Activated naive CD8-positive, alpha-beta T cell treated with anti-CD3 and anti-CD28 coated beads, Interleukin-2, amount 50 U/mL, for 24 hours (primary cell): Measurements from ENCODE around the gene ZNF469.
"Not testable (repeated sequence)": the region's sequence is repeated elsewhere in the genome, so short reads cannot be mapped to it uniquely, and the experiment has no call there.

ENCODE experiments used
- ATAC-seq: fragments of 150-1000 bp; cut with Tn5 transposase; one replicate; pipeline ENCODE4 v1.10.0; 2021
- DNase-seq: peaks from one replicate; pipeline ENCODE4 v3.0.0; 2021
- H3K27ac Mint-ChIP-seq: one replicate; pipeline ENCODE4 v1.8.0; 2021; ENCODE audit warnings: mild to moderate bottlenecking, mixed read lengths
- H3K27me3 Mint-ChIP-seq: one replicate; pipeline ENCODE4 v1.8.0; 2021; ENCODE audit warnings: mixed read lengths
- H3K36me3 Mint-ChIP-seq: one replicate; pipeline ENCODE4 v1.8.0; 2021; ENCODE audit warnings: low read depth, mixed read lengths
- H3K4me1 Mint-ChIP-seq: one replicate; pipeline ENCODE4 v1.8.0; 2021; ENCODE audit warnings: mixed read lengths
- H3K4me3 Mint-ChIP-seq: one replicate; pipeline ENCODE4 v1.8.0; 2021; ENCODE audit warnings: mild to moderate bottlenecking, moderate library complexity, mixed read lengths
- H3K9me3 Mint-ChIP-seq: one replicate; pipeline ENCODE4 v1.8.0; 2021; ENCODE audit warnings: mixed read lengths

ZNF469 gene

DNA sequence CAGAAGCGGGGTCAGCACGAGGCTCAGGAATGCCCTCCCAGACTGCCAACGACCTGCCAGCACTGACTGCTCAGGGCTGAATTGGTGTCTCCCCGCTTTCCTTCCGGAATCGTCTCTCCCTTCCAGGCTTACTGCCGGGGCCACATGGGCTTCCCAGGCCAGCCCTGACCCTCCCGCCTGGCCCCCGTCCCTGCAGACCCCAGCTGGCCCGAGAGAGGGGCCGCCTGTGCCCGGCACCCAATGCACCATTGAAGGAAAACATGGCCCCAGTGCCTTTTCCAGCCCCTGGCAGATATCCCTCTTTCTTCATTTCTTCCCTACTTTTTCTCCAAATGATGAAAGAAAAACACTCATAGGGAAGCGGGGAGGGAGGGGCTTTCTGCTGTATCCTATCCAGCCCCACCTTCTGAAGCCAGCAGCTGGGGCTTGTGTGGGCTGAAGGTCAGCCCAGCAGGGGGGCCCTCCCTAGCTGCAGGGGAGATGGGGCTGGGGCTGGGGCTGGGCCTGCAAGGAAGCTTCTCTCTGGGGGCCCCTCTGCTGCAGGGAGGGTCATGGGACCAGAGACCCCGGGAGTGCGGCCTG is 25.9 kb downstream of the ZNF469 start:
- ATAC-seq (no peak), DNase-seq (no peak)
- Mint-ChIP-seq H3K4me3 (no peak overlapping the region), H3K27ac (no peak overlapping the region), H3K4me1 (peaks cover 4% of the 10 kb centered on the region), H3K9me3 (no peaks in the 10 kb centered on the region), H3K36me3 (no peaks in the 10 kb centered on the region), H3K27me3 (no peaks in the 10 kb centered on the region)

DNA sequence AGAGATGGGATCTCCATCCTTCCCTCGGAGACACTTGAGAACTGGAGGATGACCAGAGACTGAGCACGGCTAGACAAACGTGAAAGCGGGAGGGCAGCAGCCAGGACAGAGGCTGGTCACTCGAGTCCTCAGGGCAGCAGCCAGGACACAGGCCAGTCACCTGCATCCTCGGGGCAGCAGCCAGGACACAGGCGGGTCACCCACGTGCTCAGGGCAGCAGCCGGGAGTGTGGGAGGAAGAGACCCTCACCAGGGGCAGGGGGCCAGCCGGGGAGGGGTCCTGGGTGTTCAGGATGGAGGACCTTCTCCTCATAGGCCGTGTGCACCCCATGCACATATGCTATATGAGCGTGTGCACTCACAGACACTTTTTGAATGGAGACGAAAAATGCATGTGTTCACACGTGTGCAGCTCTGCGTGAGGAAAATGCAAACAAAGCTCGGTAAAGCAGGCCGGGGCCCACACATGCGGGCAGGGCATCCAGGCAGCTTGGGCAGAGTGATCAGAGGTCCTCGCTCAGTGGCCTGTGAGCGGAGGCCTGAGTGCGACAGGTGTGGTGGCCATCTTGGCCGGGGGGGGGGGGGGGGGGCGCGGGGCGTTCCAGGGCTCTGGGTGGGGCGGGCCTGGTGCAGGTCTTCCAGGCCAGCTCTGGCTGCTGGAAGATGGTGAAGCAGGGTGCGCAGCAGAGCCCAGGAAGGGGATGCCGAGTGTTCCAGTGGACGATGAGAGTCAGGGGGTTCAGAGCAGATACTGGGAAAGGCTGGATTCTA is 26.7 kb downstream of the ZNF469 start:
- H3K4me1 Mint-ChIP-seq: peaks cover 4% of the 10 kb centered on the region
- H3K27ac Mint-ChIP-seq: no peak overlapping the region
- ATAC-seq (no peak), DNase-seq (no peak)
- H3K27me3 Mint-ChIP-seq: no peaks in the 10 kb centered on the region
- no peaks in the 10 kb centered on the region for H3K36me3 Mint-ChIP-seq
- no peaks in the 10 kb centered on the region for H3K9me3 Mint-ChIP-seq
- no peak overlapping the region for H3K4me3 Mint-ChIP-seq

DNA sequence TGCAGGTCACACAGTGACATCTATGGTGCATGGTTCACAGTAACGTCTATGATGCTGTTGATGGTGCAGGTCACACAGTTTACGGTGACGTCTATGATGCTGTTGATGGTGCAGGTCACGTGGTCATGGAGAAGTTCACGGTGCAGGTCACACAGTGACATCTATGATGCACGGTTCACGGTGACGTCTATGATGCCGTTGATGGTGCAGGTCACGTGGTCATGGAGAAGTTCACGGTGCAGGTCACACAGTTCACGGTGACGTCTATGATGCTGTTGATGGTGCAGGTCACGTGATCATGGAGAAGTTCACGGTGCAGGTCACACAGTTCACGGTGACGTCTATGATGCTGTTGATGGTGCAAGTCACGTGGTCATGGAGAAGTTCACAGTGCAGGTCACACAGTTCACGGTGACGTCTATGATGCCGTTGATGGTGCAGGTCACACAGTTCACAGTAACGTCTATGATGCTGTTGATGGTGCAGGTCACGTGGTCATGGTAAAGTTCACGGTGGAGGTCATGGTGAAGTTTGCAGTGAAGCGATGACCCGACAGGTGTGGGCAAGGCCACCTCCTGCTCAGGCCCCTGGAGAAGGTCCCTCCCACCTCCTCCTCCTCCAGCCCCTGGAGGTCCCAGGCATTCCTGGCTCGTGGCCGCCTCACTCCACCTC is 27.7 kb downstream of the ZNF469 start:
- not testable (repeated sequence) for H3K27me3 Mint-ChIP-seq, H3K36me3 Mint-ChIP-seq, H3K4me3 Mint-ChIP-seq, DNase-seq, H3K27ac Mint-ChIP-seq, H3K9me3 Mint-ChIP-seq, H3K4me1 Mint-ChIP-seq, ATAC-seq

DNA sequence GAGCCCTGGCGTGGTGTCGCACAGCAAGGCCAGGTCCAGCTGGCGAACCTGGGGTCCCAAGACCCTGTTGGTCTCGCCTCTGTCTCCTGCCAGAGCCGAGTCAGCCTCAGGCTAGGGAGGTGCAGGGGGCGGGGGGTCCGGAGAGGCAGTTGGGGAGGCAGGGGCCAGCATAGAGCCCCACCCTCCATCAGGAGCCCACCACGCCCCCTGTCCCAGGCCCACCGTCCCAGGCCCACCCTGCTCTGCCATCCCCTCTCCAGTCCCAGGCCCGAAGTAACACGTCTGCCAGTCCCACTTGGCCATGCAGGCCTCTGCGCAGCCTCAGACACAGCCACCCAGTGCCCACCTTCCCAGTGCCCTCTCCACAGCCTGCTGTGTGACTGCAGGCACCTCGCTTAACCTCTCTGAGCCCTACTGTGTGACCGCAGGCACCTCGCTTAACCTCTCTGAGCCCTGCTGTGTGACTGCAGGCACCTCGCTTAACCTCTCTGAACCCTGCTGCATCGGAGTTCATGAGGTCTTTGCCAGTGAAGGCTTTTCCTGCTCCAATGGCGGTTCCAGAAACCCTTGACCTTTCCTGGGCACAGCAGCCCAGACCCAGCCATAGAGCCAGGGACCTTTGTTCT is 29.3 kb downstream of the ZNF469 start:
- Mint-ChIP-seq H3K9me3 (no peaks in the 10 kb centered on the region), H3K27ac (no peak overlapping the region), H3K27me3 (no peaks in the 10 kb centered on the region), H3K4me3 (no peak overlapping the region), H3K4me1 (peaks cover 4% of the 10 kb centered on the region), H3K36me3 (no peaks in the 10 kb centered on the region)
- DNase-seq: no peak
- ATAC-seq: no peak

DNA sequence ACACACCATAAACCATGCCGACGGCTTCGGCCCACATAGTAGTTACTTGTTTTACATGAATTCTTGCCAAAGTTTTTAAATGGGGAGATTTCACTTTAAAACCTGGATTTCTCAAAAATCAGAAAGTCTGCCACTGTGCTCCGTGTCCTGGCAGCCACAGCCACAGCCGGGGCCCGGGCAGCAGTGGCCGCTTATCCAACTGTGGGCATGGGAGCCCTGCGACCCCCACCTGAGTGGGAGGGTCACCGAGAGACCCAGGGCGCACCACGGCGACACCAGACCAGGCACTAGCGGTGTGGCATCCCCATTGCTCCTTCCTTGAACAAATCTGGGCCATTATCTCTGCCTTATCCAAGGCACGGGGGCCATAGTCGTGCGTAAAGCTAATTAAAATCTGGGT is 30.0 kb downstream of the ZNF469 start:
- ATAC-seq (no peak), DNase-seq (no peak)
- H3K36me3 Mint-ChIP-seq: no peaks in the 10 kb centered on the region
- no peak overlapping the region for H3K4me3 Mint-ChIP-seq
- H3K4me1 Mint-ChIP-seq: peaks cover 3% of the 10 kb centered on the region
- no peak overlapping the region for H3K27ac Mint-ChIP-seq
- H3K27me3 Mint-ChIP-seq: no peaks in the 10 kb centered on the region
- no peaks in the 10 kb centered on the region for H3K9me3 Mint-ChIP-seq

DNA sequence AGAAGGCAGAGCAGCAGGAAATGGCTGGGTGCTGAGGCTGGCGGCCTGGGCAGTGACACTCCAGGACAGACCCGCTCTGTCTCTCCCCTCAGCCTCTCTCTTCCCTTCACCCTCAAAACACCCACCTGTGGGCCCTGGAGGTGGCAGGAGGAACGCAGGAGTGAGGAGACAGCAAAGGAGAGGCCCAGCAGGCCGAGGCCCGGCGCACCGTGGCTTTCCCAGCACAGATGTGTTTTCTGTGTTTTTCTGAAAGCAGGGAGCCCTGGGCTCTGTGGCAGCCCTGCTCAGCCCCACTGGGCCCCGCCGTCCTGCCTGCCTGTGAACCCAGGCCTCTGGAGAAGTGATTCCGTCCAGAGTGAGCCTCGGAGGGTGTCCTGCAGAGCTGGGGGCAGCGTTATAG is 30.5 kb downstream of the ZNF469 start:
- Mint-ChIP-seq H3K4me1 (no peaks in the 10 kb centered on the region), H3K9me3 (no peaks in the 10 kb centered on the region), H3K27me3 (no peaks in the 10 kb centered on the region), H3K4me3 (no peak overlapping the region), H3K27ac (no peak overlapping the region), H3K36me3 (no peaks in the 10 kb centered on the region)
- DNase-seq: no peak
- no peak for ATAC-seq

DNA sequence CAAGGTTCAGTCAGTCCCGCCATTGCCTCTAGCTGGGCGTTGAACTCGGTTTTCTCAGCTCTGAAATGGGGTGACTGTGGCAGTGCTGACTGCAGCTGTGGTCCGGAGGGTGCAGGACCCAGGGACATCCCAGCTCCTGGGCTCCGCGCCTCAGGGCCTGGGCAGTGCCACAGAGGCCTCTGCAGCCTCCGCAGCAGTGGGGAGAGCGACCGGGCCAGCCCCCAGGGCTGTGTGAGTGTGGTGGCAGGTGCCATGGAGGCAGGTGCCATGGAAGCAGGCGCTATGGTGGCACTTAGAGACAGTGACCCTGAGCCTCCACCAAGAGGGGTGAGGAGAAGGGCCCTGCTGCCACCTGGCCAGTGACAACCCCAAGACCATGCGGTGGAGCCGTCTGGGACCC is 30.9 kb downstream of the ZNF469 start:
- H3K27me3 Mint-ChIP-seq: no peaks in the 10 kb centered on the region
- H3K27ac Mint-ChIP-seq: no peak overlapping the region
- H3K36me3 Mint-ChIP-seq: no peaks in the 10 kb centered on the region
- DNase-seq: no peak
- ATAC-seq: no peak
- no peaks in the 10 kb centered on the region for H3K4me1 Mint-ChIP-seq
- no peaks in the 10 kb centered on the region for H3K9me3 Mint-ChIP-seq
- H3K4me3 Mint-ChIP-seq: no peak overlapping the region

DNA sequence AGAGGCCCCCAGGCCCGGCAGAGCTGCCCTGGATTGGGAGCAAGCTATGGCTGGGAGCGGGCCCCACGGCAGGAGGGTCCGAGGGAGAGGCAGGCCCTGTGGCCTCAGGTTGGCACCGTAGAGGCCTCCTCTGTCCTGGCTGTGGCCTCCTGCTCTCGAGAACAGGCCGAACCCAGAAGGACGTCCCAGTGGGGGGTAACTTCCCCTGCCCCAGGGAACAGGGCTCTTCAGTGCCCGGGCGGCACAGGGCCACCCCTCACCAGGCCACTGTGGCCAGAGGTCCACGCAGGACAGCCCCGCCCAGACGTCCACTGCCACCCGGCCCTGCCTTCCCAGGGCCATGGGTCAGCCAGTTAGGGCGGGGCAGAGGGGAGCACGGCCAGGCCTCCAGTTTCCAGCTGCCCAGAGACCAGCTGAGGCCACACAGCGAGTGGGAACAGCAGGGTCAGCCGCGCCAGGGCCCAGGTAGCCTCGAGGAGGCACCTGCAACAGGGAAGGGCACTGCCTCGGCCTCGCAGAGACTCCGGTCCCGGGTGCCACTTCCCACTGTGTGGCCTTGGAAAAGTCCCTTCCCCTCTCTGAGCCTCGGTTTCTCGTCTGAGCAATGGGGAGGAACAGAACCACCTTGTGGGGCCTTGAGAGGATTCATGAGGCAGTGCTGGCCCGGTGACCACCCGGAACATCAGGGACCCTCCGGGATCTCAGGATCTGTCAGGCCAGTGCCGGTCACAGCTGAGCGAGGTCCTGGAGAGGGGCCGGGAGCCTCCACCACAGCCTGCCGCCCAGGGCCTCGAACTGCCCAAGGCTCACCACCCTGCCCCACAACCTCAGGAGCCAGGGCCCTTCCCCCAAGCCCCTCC is 32.0 kb downstream of the ZNF469 start:
- ATAC-seq: no peak
- no peak for DNase-seq
- no peak overlapping the region for H3K4me3 Mint-ChIP-seq
- no peaks in the 10 kb centered on the region for H3K4me1 Mint-ChIP-seq
- no peaks in the 10 kb centered on the region for H3K36me3 Mint-ChIP-seq
- H3K9me3 Mint-ChIP-seq: no peaks in the 10 kb centered on the region
- no peak overlapping the region for H3K27ac Mint-ChIP-seq
- H3K27me3 Mint-ChIP-seq: no peaks in the 10 kb centered on the region

DNA sequence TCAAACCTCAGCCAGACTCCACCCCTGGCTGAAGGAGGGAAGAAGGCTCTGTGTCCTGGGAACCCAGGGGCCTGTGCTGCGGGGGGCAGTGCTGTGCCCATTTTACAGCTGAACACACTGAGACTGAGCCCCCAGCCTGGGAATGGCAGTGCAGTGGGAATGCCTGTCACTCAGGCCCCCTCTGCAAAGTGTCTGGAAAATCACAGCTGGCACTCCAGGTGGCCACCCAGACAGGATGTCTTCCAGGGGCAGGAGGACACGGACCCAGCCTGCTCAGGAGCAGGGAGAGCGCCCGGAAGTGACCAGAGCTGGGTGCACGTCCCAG is 32.6 kb downstream of the ZNF469 start:
- Mint-ChIP-seq H3K4me3 (no peak overlapping the region), H3K9me3 (no peaks in the 10 kb centered on the region), H3K27me3 (no peaks in the 10 kb centered on the region), H3K4me1 (no peaks in the 10 kb centered on the region), H3K36me3 (no peaks in the 10 kb centered on the region), H3K27ac (no peak overlapping the region)
- ATAC-seq (no peak), DNase-seq (no peak)

DNA sequence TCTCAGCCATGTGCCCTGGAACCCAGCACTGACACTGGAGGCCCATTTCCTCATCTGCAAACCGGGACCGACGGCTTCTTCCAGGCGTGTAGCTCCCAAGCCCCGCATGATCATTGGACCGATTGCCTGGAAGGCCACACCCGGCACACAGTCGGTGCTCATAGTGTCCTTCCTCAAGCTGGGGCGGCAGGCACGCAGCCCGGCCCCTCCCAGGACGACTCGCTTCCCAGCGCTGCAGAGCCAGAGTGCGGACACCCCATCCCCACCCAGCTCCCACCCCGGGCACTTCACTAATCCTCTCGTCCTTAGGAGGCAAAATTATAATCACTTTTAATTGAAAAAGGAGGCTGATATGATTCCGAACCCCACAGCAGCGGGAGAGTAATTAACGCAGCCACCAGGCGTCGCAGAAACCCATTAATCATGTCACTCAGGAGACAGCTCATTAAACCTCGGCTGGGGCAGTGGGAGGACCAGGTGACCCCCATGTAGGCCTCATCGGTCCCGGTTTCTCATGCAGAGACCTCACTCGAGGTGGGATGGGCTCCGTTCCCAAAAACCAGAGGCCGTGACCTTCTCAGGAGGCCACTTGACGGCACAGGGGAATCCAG is 33.1 kb downstream of the ZNF469 start:
- no peak for DNase-seq
- H3K36me3 Mint-ChIP-seq: no peaks in the 10 kb centered on the region
- no peak overlapping the region for H3K4me3 Mint-ChIP-seq
- H3K9me3 Mint-ChIP-seq: no peaks in the 10 kb centered on the region
- no peak overlapping the region for H3K27ac Mint-ChIP-seq
- no peaks in the 10 kb centered on the region for H3K27me3 Mint-ChIP-seq
- no peak for ATAC-seq
- H3K4me1 Mint-ChIP-seq: no peaks in the 10 kb centered on the region

DNA sequence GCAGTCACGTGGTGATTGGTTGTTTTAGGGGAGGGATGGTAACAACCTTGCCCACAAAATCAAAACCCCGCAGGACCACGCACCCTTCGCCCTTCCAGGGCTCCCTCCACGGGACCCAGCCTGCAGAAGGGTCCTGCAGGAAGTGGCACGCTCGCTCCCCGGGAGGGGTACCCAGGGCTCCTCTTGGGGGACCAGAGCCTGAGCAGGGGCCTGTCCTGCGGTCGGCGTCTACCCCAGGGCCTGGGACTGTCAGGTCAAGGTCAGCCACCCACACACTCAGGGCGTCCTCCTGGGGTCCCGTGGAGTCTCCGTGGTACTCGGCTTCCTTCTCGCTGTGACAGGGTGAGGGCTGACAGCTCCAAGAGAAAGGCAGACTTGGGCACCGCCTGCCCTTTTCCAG is 33.9 kb downstream of the ZNF469 start:
- Mint-ChIP-seq H3K27ac (no peak overlapping the region), H3K4me1 (no peaks in the 10 kb centered on the region), H3K36me3 (no peaks in the 10 kb centered on the region), H3K9me3 (no peaks in the 10 kb centered on the region), H3K4me3 (no peak overlapping the region), H3K27me3 (no peaks in the 10 kb centered on the region)
- no peak for ATAC-seq
- DNase-seq: no peak

DNA sequence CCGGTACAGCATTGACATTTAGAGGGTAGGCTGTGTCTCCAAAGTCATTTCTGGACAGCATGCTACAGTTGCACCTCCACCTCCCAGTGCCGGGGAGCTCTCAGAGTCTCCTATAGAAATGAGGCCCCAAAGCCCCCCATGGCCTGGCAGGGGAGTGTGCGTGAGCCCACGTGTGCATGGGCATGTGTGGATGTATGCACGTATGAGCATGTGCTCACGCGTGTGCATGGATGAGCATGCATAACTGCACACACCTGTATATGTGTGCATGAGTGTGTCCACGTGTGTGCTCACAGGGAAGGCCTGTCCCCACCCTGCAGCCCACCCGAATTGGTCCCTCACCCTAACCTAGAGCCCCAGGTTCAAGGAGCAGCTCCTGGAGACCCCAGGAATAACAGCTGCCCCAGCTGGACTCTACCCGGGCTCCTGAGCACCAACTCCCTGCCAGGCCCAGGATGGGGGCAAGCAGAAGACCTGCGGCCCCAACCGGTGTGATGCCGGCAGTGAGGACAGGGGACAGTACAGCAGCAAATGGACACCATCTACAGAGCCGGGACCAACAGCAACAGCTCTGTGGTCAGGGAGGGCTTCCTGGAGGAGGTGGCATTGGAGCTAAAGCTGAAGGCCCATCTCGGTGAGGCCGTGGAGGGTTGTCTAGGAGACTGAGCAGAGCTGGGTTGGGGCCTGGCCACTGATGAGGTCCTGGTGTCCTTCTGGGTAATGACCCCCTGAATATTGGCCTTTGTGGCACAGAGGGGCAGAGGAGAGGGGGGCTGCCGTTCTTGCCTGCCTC is 35.1 kb downstream of the ZNF469 start:
- Mint-ChIP-seq H3K4me1 (no peaks in the 10 kb centered on the region), H3K9me3 (no peaks in the 10 kb centered on the region), H3K4me3 (no peak overlapping the region), H3K36me3 (no peaks in the 10 kb centered on the region), H3K27me3 (no peaks in the 10 kb centered on the region), H3K27ac (no peak overlapping the region)
- DNase-seq (no peak), ATAC-seq (peak; percentile 18)

DNA sequence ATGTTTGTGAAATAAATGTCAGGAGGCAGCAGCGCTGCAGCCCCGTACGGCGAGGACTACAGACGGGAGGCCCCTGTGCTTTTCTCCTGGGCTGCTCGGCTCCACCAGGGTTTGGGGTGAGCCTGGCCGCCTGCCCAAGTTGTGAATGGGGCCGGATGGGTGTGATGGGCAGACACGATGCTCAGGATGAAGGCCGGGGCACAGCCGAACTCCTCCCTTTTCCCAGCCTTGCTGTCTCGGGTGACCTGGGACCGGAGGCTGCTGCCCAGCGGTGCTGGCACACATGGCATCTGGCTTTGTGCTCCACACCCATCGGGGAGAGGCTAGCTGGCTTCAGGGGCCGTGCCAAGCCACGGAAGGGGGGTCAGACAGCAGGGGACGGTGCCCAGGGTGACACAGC is 36.1 kb downstream of the ZNF469 start:
- no peak overlapping the region for H3K27ac Mint-ChIP-seq
- H3K36me3 Mint-ChIP-seq: no peaks in the 10 kb centered on the region
- H3K4me1 Mint-ChIP-seq: no peaks in the 10 kb centered on the region
- no peak for ATAC-seq
- no peaks in the 10 kb centered on the region for H3K9me3 Mint-ChIP-seq
- no peaks in the 10 kb centered on the region for H3K27me3 Mint-ChIP-seq
- DNase-seq: no peak
- no peak overlapping the region for H3K4me3 Mint-ChIP-seq
